GM19240 (cell line): Measurements from ENCODE around the gene ZNF311.

Experiments
- DNase-seq: peaks from one replicate; pipeline ENCODE4 v3.0.0; 2011; ENCODE audit warnings: low spot score; ENCODE audit not compliant: insufficient read length

Gene ZNF311

GRCh38 chr6:29005183-29005885 lies at the start of gene ZNF311:
Gene ZNF311, minus strand, starts transcription at chr6:29005315. Its CDS starts 1,361 bp downstream, at chr6:29003954.
- DNase-seq: no peak

GRCh38 chr6:29051680-29052079 lies 46.6 kb upstream of the ZNF311 start:
- DNase-seq: no peak

DNA sequence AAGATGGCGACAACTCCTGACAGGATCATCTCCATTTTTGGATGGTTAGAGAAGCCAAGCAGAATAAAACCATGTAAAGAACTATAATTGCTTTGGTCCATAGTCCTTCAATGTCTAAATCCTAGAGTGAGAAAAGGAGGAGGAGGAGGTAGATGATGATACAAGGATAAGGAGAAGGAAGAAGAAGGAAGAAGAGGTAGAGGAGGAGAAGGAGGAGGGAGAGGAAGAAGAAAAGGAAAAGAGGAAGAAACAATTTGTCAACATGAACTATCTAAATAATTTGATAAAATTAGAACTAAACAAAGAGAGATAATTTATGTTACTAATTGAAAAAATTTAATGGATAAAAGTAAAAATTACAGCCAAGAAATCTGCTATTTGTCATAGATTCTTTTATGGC lies 40.0 kb upstream of the ZNF311 start, which contains the start of gene OR2W1:
OR2W1 (minus strand) TSS at position 101 of the 400 bp plus-strand sequence; CDS start at position 101, 0 bp downstream.
- DNase-seq: no peak

DNA sequence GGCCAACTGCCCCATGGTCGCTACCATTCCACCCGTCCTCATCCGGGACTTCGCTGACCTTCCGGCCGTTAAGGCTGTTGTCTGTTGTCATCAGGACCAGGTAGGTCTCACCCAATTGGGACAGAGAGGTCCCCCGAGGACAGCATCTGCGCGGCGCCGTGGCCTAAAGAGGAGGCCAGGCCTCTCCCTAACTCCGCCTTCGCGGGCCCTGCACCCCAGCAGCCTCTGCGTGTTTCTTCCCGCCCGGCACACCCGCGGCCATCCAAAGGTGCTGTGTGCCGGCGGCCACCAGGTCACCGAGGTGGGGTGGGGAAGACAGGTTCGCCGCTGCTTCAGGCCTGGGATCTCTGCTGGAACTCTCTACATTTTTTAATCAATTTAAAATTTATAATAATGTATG lies 30.8 kb upstream of the ZNF311 start:
- DNase-seq: no peak

GRCh38 chr6:29028821-29029220 lies 23.7 kb upstream of the ZNF311 start:
- no peak for DNase-seq

DNA sequence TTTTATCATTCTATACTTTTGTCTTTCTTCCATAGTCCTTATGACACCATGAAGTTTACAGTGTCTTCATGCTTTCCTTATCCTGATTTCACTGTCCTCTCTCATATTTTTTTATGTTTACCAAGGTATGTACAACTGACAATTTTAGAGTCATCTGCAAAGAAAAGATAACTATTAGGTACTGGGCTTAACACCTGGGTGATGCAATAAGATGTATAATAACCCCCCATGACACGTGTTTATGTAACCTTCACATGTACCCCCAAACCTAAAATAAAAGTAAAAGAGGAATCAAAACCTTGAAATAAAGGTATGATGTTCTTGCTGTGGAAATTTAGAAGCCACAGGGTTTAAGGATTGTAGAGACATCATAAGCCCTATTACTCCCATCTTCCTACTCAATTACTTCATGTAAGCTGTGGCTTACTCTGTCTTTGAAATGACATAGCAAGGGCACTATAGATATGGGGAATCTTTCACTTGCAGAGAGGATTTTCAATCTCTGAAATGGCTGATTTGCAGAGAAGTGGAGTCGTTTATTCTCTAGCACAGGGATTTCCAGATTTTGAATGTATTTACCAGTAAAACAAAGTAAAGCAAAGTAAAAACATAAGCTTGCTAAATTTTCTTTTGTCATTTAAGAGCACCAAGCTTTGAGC lies 20.9 kb upstream of the ZNF311 start:
- DNase-seq: no peak

DNA sequence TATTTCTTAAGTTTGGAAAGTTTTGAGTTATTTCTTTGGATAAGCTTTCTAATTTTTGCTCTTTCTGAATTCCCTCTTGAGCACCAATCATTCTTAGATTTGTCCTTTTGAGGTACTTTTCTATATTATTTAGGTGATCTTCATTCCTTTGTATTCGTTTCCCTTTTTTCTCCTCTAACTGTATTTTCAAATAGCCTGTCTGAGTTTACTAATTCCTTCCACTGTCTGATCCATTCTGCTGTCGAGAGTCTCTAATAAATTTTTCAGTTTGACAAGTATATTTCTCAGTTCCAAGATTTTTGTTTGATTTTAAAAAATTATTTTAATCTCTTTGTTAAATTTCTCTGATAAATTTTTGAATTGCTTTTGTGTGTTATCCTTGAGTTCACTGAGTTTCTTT lies 16.3 kb upstream of the ZNF311 start:
- no peak for DNase-seq

DNA sequence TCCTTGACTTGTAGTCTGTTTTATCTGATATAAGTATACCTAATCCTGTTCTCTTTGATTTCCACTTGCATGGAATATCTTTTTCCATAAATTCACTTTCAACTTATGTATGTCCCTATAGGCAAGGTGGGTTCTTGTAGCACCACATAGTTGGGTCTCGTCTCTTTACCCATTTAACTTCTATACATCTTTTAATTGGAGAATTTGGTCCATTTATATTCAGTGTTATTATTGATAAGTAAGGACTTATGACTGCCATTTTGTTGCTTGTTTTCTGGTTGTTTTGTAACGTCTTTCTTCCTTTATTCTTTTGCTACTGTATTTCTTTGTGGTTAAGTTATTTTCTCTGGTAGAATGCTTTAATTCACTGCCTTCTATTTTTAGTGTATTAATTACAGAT lies 14.5 kb upstream of the ZNF311 start:
- DNase-seq: no peak

DNA sequence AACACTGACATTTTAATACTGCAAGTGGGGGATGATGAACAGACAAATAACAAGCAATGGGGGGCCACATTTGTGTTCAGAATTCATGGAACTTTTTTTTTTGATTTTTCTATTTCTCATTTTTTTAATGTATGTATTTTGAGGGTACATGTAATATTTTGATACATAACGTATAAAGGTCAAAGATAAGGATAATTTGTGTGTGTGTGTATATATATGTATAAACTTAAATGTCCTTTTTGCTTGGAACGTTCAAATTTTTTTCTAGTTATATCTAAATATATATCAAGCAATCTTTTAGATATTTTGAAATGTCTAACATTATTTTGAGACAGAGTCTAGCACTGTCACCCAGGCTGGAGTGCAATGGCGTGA lies 12.3 kb upstream of the ZNF311 start:
- no peak for DNase-seq

DNA sequence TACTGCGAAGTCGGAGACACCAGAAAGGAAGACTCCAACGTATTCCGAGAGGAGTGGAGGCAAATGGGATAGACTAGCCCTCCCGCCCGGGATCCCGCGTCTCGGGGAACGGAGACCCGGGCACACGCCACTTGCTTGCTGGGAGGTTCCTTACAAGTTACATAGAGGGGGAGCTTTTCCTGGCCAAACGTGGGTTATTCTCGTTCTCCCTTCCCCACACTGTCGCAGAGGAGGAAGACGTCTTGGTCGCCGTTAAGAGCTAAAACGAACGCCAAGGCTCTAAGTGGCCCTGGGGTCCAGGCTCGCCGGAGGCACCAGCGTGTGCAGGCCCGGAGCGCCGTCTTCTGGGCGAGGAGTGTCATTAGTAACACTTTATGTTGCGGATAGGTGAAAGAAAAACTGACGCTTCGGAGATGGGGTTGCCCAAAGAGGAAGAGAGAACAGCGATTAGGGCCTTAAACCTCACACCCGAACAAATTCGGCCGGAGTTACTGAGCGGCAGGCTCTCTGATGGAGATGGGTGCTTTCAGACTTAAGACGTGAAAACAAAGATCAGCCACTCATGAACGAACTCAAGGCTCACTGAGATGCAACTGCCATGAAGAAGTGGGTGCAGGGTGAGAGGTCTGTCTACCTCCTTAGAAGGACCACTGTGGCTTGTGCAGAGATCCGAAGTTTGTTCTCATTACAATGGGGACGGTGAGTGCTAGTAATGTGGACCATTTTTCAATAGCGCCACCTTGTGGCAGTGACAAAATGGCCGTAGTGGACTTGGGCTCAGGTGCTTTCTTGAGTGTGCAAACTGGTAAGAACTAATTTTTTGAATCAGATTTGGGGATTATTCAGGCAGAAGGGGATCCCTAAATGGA lies 11.7 kb upstream of the ZNF311 start:
- DNase-seq: peak; percentile 48

DNA sequence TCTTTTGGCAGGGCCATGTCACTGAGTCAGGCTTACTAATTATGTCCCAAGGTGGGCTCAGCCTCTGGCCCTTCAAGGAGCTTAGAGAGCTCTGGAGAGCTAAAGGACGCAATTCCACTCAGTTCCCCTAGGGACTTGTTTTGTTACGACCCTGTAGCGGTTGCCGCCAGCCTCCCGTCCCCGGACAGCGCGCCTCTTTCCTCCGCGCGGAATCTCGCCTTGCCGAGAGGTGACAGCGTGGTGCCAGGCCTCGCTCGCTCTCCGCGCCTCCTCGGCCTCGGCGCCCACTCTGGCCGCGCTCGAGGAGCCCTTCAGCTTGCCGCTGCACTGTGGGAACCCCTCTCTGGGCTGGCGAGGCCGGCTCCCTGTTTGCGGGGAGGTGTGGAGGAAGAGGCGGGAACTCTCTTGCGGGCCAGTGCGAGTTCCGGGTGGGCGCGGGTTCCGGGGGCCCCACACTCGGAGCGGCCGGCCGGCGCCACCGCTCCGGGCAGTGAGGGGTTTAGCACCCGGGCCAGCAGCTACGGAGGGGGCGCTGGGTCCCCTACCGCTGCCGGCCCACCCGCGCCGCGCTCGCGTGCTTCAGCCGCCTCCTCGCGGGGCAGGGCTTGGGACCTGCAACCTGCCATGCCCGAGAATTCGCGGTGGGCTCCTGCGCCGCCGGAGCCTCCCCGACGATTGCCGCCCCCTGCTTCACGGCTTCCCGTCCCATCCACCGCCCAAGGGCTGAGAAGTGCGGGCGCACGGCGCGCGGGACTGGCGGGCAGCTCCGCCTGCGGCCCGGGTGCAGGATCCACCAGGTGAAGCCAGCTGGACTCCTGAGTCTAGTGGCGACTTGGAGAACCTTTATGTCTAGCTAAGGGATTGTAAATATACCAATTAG lies 9.9 kb upstream of the ZNF311 start:
- DNase-seq: no peak

DNA sequence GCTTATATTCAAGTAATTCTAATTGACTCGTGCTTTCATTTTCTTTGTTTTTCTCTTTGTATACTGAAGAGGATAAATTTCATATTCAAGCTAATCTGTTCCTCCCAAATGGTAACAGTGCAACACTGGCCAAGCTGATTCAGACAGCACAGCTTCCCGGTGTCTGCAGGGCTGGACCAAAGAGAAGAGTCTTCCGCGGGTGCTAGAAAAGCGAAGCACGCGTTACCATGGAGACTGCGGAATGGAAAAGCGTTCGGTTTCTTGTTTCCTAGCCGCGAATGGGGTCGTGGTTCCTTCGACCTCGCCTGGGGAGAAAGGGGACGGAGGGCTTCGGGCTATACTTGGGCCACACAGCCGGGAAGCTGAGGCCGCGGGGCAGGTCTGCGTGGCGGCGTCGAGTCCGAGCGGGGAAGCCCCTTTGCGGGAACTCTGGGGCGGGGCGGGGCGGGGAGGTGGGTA lies 6.2 kb upstream of the ZNF311 start:
- no peak for DNase-seq

DNA sequence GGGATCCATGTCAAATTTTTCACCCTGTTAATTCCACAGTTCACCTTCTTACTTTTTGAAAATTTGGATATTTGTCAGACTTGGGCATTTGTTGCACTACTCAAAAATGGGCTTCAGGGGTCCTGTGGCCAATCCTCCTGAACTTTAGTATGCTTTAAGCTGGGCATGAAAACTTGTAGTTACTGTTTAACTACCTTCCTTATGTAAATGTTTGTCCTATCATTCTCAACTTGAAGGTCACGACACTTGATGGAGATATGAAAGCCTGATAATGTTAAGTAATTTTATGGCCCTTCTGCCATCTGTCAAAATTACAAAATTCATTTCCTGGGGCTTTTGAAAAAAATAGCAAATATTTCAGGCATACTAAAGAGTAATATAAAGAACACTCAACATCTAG lies 4.2 kb upstream of the ZNF311 start:
- DNase-seq: no peak

GRCh38 chr6:29008089-29008488 lies 3.0 kb upstream of the ZNF311 start:
- DNase-seq: no peak

DNA sequence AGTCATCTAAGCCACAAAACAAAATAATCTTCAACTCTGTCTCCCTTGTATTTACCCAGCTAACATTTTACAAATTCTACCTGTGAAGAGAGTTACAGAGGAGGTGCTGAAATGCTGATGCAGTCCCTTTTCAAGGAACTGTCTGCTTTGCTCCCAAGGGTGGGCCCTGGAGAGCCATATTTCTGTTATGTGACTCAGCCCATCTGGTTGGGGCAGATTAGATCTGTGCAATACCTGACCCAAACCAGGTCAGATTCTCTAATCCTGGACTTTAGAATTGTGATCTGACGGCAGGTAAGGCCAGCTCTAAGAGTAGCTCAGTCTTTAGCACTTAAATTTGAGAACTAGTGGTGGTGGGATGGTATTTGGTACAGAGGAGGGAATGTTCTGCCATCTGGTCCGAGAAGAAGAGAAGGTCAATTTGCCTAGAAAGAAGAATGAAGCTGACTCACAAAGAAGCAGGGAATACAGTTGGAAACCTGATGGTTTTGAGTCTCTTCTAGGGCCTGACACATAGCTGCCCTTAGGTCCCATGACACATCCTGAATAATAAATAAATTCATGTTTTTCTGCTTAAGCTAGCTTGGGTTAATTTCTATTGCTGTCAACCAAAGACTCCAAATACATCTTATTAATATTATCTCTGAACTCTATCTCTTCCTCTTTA lies 8.1 kb downstream of the ZNF311 start:
- DNase-seq: no peak

GRCh38 chr6:28995093-28995650 lies 9.9 kb downstream of the ZNF311 start:
- no peak for DNase-seq

DNA sequence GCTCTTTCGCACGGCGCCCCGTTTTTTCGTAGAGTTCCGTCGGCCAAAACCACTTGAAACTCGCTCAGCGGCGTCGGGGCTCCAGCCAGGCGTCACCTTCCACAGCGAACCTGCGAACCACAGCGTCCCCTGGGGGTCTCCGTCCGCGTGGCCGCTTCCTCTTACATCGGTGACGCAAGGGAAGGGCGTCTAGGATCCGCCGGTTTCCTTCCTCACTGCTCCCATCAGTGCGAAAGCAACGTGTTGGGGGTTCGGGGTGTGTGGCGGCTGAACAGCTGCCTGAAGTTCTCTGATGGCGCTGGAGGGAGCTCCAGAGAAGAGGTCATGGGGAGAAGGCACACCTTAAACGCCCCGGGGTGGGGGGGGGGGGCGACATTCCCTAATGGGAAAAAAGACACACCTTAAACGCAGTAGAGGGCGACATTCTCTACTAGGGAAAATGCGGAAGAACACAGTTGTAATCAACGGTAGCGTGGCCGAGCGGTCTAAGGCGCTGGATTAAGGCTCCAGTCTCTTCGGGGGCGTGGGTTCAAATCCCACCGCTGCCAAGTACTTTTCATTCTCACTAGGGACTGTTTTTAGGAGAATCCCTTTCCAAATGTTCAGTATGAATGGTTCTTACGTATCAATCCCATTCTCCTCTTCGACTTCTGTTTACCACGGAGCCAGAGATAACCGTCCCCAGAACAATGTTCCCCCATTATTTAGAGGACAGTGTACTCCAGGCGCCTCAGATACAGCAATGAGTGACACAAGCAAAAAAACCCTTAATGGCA lies 16.4 kb downstream of the ZNF311 start:
- no peak for DNase-seq

DNA sequence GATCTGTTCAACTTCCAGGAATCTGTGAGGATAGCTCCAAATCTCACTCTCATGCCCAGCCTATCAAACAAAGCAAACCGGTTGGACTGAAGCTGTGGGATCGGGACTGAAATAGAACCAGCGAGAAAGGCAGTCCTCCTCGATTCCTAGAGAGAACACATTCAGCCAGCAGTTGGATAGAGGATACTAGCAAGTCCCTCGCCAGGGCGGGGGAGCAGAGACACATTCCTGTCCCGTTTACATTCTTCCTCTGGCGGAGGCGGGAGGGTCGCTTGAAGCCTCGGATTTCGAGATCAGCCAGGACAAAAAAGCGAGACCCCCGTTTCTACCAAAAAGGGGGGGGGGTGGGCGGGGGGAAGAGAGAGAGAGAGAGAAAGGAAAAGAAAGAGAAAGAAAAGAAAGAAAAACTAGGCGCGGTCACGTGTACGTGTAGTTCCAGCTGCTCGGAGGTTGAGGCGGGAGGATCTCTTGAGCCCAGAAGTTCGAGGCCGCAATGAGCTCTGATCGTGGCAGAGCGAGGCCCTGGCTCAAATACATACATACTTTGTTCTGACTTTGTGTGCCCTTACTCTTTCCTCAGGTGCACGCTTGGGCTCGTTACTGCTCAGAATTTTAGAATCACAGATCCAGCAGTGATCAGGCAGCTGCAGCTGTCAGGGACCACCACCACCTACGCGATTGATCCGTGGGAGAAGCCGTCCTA lies 19.5 kb downstream of the ZNF311 start:
- no peak for DNase-seq

DNA sequence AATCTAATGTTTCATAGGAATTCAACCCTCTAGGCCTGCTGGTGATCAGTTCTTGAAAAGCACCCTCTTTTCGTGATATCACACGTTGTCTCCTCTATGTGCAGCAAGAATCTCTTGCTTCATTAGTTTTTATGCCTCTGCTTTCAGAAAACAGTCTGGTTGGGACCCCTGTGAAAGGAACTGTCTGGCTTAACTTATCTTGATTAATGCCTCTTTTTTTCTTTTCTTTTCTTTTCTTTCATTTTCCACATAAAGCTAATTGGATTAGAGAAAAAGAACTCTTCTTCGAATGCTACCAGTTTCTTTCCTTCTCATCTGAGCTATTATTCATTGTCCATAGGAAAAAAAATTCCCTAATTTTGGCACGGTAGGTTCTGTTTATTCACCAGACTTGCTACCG lies 21.3 kb downstream of the ZNF311 start:
- DNase-seq: no peak
